Right kidney (tissue), 1 donor: Measurements from ENCODE around the gene REEP2.
A peak's percentile ranks its signal among the peaks of the same experiment; 100 is the strongest.
"Not testable (repeated sequence)": the region's sequence is repeated elsewhere in the genome, so short reads cannot be mapped to it uniquely, and the experiment has no call there.

Source experiments
- DNase-seq: peaks from one replicate; pipeline ENCODE4 v3.0.0-alpha.2; 2016

The REEP2 gene

DNA sequence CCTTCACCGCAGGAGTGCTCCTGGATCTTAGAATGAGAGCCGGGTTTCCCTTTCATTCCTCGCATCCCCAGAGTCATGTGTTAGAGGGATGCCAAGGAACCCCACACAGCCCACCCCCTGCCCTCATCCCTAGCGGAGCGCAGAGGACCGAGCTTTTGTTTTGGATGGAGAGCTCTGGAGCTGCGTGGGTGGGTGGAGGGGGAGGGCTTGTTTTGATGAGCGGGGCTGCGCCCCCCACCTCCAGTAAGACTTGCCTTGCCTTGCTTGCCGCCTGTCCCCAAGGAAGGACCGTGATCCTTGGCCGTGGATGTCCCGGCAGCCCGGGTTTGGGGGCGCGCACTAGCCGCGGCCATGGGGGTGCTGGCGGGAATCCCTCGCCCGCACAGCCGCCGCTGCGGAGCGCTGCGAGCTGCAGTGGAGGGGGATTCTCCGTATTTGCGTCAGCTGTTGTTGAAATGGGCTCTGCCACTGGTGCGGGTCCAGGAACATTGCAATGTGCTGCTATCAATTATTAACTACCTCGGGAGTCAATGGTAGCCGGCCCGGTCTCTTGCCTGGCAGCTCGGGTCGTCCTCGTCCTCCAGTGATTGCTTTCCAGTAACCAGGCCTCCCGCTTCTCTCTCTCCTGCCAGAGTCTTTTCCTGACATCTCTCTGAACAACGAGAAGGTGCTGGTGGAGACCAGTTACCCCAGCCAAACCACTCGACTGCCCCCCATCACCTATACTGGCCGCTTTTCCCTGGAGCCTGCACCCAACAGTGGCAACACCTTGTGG is 27.5 kb downstream of the REEP2 start:
- peak; percentile 67 for DNase-seq

DNA sequence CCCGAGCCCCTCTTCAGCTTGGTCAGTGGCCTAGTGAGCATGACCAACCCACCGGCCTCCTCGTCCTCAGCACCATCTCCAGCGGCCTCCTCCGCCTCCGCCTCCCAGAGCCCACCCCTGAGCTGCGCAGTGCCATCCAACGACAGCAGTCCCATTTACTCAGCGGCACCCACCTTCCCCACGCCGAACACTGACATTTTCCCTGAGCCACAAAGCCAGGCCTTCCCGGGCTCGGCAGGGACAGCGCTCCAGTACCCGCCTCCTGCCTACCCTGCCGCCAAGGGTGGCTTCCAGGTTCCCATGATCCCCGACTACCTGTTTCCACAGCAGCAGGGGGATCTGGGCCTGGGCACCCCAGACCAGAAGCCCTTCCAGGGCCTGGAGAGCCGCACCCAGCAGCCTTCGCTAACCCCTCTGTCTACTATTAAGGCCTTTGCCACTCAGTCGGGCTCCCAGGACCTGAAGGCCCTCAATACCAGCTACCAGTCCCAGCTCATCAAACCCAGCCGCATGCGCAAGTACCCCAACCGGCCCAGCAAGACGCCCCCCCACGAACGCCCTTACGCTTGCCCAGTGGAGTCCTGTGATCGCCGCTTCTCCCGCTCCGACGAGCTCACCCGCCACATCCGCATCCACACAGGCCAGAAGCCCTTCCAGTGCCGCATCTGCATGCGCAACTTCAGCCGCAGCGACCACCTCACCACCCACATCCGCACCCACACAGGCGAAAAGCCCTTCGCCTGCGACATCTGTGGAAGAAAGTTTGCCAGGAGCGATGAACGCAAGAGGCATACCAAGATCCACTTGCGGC is 28.2 kb downstream of the REEP2 start:
- DNase-seq = no peak

DNA sequence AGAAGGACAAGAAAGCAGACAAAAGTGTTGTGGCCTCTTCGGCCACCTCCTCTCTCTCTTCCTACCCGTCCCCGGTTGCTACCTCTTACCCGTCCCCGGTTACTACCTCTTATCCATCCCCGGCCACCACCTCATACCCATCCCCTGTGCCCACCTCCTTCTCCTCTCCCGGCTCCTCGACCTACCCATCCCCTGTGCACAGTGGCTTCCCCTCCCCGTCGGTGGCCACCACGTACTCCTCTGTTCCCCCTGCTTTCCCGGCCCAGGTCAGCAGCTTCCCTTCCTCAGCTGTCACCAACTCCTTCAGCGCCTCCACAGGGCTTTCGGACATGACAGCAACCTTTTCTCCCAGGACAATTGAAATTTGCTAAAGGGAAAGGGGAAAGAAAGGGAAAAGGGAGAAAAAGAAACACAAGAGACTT is 28.9 kb downstream of the REEP2 start:
- DNase-seq = no peak

DNA sequence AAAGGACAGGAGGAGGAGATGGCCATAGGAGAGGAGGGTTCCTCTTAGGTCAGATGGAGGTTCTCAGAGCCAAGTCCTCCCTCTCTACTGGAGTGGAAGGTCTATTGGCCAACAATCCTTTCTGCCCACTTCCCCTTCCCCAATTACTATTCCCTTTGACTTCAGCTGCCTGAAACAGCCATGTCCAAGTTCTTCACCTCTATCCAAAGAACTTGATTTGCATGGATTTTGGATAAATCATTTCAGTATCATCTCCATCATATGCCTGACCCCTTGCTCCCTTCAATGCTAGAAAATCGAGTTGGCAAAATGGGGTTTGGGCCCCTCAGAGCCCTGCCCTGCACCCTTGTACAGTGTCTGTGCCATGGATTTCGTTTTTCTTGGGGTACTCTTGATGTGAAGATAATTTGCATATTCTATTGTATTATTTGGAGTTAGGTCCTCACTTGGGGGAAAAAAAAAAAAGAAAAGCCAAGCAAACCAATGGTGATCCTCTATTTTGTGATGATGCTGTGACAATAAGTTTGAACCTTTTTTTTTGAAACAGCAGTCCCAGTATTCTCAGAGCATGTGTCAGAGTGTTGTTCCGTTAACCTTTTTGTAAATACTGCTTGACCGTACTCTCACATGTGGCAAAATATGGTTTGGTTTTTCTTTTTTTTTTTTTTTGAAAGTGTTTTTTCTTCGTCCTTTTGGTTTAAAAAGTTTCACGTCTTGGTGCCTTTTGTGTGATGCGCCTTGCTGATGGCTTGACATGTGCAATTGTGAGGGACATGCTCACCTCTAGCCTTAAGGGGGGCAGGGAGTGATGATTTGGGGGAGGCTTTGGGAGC is 29.5 kb downstream of the REEP2 start:
- no peak for DNase-seq

DNA sequence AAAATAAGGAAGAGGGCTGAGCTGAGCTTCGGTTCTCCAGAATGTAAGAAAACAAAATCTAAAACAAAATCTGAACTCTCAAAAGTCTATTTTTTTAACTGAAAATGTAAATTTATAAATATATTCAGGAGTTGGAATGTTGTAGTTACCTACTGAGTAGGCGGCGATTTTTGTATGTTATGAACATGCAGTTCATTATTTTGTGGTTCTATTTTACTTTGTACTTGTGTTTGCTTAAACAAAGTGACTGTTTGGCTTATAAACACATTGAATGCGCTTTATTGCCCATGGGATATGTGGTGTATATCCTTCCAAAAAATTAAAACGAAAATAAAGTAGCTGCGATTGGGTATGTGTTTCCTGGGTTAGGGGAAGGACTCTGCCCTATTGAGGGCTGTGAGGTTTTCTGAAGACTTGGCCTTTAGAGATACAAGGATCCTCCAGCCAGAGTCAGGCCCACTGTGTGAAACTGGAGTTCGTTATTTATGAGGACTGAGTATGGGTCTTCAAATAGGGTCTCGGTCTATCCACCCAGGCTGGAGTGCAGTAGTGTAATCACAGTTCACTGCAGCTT is 30.2 kb downstream of the REEP2 start:
- no peak for DNase-seq

DNA sequence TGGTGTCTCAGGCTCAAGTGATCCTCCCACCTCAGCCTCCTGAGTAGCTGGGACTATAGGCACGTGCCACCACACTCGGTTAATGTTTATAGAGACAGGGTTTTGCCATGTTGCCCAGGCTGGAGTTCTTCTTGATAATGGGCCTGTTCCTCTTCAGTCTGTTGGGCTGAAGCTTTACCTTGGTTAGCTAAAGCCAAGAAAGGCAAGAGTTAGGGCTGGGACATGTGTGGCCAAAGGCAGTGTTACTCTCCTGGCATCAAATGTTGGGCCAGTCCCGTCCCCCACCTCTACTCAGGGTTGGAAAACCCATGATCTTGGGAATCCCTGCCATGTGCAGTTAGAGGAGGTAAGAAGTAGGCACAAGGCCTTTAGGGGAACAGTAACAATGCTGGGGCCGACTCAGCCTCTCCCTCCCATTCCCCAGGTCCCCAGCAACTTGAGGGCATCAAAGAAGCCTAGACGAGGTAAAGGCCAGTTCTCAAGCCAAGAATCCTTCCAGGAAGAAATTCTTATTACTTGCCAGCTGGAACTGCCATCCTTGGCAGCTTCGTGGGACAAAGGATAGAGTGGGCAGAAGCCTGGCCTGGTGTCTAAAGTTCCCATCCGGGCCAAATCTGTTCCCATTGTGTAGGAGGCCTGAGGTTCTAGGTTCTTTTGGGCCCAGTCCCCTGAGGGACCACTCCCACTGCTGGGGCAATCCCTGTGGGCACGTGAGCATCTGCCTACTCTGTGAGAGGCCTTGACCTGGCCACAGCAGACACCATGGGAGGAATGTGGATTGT is 30.9 kb downstream of the REEP2 start:
- DNase-seq = no peak

DNA sequence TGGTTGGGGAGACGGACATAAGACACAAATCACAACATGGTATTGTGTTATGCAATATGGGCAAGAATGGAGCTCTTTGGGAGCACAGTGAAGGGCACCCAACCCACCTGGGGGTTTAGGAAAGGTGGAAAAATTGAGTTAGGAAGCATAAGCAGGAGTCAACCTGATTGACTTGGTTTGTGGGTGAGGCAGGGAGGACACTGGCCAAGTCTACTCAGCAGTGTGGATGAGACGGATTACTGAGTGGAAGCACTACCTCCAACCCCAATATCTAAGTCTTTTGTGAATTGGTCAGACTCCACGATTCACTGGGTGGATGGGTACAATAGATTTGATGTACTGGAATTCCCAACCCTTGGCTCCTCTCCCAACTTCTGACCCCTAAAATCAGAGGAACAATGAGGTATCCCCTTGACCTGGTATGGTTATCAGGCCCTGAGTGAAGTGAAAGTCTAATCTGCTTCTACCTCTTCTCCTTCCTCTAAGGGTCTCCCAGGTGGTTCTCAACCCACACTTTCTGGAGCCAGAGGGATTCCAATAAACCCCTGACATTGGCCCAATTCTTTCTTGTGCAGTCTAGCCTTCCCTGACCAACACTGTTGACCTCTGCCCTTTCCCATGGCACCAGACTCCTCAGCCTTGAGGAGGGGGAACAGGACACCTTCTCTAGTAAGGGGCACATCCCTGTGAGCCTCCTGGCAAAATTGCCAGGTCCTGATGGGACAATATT is 31.6 kb downstream of the REEP2 start:
- no peak for DNase-seq

DNA sequence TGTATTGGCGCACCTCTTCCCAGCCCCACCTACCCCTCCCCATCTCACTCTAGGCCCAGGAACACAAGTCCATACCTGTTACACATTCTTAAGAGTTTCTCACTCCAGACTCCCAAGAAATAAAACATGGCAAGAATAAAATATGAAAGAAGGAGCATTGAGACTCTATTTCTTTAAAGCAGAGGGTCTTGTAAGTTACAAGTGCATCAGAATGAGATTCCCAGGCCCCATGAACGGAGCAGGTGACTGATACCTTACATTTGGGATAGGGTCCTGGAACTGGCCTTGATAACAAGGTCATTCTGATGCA is 32.1 kb downstream of the REEP2 start:
- DNase-seq = no peak

DNA sequence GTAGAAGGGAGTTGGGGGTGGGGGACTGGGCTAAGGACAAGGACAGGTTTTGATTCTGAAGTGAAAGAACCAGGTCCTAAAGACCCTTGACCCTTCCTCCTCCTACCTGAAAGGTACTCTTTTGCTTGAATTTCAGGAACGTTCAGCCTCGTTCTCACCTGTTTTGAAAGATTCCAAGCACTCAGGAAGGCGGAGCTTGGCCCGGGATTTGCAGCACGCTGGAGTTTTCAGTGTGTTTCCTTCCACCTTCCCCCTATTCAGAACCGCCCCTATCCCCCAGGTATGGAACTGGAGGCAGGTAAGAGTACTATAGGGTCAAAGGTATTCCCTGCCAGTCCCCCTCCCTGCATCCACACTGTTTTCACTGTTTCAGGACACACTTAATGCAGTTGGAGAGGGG is 33.5 kb downstream of the REEP2 start:
- no peak for DNase-seq

DNA sequence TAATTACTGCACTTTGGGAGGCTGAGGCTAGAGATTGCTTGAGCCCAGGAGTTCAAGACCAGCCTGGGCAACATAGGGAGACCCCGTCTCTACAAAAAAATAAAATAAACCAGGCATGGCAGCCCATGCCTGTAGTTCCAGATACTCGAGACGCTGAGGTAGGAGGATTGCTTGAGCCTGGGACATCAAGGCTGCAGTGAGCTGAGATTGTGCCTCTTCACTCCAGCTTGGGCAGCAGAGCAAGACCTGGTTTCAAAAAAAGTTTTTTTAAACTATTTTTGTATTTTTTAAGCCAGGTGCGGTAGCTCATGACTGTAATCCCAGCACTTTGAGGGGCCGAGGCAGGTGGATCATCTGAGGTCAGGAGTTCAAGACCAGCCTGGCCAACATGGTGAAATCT is 34.3 kb downstream of the REEP2 start:
- not testable (repeated sequence) for DNase-seq

DNA sequence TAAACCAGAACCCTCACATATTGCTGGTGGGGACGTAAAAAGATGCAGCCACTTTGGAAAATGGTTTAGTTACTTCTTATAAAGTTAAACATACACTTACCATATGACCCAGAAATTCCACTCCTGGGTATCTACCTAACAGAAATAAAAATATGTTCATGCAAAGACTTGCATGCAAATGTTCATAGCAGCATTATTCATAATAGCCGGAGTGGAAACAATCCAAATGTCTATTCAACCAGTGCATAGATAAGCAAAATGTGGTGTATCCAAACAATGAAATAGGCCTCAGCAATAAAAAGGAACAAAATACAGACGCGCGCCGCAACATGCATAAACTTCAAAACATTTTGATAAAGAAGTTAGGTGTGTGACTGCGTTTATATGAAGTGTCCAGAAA is 38.1 kb downstream of the REEP2 start:
- no peak for DNase-seq

DNA sequence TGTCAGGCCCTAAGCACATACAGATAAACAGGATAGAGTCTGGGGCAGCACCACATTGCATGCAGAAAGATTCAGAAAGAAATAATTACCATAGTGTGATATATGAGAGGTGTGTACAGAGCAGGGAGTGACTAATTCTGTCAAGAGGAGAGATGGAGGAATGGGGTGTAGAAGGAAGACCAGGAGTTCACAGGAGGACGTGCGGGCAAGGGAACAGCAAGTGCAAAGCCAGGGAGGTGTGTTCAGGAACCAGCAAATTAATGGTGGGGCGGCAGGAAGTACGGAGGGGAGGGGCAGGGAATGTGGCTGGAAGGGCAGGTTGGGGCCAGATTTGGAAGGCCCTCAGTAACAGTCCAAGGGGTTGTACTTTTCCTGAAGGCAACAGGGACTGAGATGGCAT is 43.8 kb downstream of the REEP2 start:
- DNase-seq = no peak

DNA sequence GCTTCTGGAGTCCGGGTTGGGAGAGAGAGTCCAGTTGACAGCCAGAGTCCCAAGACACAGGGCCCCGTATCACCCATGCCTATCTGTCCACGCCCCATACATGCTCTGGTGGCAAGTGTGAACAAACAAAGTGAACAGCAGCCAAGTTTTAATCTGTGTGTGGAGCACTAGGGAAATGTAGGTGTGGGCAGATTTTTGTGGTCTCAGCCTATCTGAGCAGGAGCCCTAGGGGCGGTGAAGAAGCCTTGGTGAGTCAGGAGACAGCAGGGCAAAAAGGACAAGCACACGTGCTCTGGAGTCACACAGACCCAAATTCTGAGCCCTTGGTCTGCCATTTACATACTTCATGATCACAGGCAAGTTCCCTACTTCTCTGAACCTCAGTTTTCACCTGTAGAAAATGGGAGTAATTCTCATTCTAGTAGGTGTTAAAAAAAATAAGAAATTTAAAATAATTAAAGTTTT is 49.7 kb downstream of the REEP2 start:
- DNase-seq = no peak

DNA sequence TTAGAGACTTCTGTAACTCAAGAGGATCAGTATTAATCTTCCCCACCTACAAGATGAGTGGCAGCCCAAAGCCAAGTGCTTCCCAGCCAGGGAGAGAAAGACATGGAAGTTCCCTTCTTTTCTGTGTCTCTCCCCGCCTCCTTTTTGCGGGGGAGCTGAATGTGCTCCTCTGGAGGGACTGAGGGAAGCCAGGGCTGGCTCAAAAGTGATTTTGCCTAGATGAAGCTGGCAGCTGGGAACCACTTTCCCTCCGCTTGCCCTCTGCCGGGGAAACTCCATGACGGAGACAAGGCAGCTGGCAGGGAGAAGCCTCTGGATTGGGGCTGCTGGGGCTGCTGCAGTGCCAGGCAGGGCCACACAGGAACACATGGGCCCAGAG is 50.8 kb downstream of the REEP2 start:
- DNase-seq = peak; percentile 10

DNA sequence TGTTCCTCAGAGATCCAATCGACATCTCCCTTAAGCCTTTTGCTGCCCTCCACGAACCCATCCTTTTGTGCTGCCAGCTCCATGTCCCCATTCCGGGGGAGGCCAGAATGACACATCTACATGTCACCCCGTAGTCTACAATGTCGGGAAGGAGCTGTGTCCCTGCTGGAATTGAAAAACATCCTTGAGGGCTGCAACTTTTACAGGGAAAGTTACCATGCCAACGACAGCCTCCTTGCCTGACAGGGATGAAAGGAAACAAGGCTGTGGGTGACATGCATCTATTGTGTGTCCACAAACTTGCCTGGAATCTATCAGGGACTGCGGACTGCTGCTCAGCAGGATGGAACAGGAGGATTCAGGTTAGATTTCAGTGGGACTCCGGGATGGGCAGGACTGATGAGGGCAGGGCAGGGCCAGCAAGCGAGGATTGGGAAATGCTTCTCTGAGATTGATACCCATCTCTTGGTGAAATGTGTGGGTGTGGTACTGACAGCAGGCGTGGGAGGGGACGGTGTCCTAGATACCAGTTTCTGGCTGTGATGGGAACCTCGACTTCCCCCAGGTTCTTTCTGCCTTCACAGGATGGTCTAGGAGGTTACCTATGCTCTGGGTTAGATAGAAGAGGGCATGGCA is 51.9 kb downstream of the REEP2 start:
- DNase-seq = no peak

DNA sequence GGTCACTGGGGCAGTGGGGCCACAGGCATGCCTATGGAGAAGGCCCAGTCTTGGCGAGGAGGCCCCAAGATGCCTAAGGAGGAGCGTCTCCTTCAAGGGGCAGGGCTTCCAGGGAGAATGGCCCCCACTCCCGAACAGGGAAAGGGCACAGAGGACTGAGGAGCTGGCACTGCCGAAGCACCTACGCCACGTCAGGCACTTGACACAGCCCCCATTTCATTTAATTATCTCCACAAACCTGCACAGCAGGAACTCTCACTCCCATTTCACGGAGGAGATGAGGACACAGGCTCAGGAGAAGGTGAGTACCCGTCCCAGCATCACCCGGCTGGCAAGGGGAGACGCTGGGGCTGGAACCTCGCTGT is 52.4 kb downstream of the REEP2 start:
- DNase-seq = no peak

DNA sequence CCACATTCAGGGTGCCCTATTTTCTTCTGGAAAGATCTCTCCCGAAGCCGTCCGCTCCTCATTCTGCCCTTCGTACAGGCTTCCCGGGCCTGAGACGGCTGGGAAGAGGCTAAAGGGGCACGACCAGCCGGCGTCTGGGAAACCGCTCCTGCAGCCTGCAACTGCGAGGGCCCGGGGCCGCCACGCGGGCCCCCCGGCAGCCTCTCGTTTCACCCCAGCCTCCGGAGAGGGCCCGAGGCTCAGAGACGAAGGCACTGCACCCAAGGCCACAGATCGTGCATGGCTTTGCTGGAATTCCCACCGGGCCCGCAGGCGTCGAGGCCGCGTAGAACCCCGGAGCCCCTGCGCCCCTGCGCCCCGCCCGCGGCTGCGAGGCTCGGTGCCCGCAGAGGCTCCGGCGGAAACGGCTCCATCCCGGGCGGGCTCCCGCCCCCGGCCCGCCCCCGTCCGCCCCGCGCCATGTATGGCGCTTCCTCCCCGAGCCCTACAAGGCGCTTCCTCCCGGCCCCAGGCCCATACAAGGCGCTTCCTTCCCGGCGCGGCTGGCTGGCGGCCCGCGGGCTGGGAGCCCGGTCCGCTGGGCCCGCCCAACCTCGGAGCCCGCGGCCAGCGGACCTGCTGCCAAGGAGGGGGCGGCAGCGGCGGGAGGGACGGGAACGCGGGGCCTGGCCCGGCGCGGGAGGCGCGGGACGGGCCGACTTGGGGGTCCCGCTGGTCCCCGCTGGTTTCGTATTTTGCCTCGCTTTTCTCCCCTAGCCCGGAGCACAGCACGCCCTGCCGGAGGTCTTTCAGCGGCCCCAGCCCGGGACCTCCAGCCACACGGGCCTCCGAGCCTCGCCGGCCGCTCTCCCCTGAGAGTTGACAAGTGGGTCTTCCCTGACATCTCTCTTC is 53.1 kb downstream of the REEP2 start:
- peak; percentile 77 for DNase-seq

DNA sequence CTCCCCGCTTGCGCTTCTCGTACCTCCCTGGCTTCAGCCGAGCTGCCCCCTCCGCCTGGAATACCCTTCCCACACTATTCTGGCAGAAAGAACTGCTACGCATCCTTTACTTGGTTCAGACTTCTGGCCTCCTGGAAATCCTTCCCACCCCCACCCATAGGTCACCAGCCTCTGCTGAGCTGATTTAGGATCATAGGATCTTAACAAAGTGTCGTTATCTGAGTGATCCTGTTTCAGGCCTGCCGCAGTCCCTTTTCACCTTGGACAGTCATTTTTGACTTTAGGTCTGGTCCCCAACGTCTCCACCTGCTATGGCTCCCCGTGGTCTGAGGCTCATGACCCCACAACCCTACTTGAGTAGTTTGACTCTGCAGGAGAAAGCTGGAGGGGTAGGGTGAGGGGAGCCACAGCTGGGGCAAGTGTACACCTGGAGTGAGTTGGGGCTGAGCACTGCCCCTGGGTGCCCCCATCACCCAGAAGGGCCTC is 53.7 kb downstream of the REEP2 start:
- peak; percentile 27 for DNase-seq

DNA sequence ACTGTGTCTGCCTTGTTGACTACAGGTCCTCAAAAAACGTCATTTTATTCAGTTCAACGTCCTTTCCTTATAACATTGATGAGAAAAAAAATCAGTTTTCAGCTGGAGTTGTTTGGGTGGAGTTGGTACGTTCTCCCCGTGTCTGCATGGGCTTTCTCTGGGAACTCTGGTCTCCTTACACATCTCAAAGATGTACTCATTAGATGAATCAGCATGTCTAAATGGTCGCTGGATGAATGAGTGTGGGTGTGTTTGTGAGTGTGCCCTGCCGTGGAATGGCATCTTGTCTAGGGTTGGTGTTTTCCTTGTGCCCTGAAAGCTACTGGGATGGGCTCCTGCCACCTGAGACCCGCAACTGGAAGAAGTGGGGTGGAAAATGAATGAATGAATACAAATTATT is 56.5 kb downstream of the REEP2 start:
- no peak for DNase-seq
